HG03045 (cell line): ENCODE results near the gene THNSL1.
A peak's percentile ranks its signal among the peaks of the same experiment; 100 is the strongest.
"Not testable (repeated sequence)": the region's sequence is repeated elsewhere in the genome, so short reads cannot be mapped to it uniquely, and the experiment has no call there.

Experiments
- ATAC-seq: cut with Tn5 transposase; IDR thresholded peaks from one replicate; pipeline ENCODE4 v1.9.1; 2021; ENCODE audit warnings: mild to moderate bottlenecking, moderate library complexity; ENCODE audit not compliant: unreplicated experiment

The THNSL1 gene, protein sequence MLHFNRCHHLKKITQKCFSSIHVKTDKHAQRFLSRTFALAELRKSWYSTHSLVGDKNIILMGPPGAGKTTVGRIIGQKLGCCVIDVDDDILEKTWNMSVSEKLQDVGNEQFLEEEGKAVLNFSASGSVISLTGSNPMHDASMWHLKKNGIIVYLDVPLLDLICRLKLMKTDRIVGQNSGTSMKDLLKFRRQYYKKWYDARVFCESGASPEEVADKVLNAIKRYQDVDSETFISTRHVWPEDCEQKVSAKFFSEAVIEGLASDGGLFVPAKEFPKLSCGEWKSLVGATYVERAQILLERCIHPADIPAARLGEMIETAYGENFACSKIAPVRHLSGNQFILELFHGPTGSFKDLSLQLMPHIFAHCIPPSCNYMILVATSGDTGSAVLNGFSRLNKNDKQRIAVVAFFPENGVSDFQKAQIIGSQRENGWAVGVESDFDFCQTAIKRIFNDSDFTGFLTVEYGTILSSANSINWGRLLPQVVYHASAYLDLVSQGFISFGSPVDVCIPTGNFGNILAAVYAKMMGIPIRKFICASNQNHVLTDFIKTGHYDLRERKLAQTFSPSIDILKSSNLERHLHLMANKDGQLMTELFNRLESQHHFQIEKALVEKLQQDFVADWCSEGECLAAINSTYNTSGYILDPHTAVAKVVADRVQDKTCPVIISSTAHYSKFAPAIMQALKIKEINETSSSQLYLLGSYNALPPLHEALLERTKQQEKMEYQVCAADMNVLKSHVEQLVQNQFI

DNA sequence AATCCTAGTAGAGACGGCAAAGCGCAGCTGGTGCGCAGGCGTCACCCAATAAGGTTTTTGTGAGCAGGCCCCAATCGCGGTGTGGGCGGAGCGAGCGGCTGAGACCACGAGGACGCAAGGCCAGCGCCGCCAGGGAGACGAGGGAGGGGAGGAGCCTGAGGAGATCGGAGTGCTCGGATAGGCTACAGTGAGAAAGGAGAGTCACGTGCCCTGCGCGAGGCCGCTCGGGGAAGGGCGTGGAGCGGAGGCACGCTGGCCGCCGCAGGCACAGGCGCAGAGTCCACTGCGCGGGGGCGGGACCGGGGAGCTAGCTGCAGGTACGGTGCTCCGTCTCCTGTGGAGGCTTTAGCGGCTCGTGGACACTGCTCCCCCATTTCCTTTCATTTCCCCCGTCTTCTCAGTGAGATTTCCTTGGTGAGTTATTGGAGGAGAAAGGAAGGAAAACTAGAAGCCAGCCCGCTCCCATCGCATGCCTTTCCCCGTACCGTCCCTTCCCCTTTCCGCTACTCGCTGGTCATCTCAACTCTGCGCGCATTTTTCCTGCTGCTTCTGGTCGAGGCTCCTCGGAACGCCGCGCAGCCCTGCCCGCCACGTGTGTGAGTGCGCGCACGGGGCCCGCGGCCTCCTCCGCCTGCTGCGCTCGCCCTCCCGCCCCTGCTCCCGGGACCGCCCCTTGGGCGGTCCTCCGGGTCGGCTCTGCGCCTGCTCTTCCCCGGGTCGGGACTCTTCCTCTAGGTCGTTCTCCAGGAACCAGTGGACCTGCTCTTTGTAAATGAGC is at the start of gene THNSL1:
TSS of gene THNSL1 (plus strand) at position 237 of the 778 bp plus-strand sequence. CDS start 6,612 bp downstream, outside the sequence.
- peak; percentile 99 for ATAC-seq

DNA sequence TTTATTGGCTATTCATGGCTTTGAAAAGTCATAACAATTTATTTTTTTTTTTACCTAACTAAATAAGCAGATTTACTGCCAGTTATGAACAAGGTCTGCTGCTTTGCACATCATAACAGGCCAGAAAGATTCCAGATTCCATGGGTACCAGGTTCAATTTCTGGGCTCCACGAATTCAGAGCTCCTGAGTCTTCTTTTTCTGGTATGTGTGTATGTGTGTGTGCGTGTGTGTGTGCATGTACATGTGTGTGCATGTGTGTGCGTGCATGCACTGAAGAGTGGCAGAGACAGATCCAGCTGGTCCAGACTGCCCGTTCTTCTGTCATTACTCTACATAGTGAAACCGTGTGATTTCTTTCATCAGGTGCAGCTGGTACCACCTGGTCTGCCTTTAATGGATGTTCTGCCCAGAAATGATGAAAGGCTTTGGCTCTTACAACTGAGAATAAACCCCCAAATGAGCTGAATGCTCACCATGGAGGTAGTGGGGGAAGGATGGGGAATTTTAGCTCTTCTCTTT is 49.4 kb upstream of the THNSL1 start:
- ATAC-seq = no peak

- no peak for ATAC-seq
Observed at GRCh38 chr10:24968349-24968748, 48.1 kb upstream of the THNSL1 start.

DNA sequence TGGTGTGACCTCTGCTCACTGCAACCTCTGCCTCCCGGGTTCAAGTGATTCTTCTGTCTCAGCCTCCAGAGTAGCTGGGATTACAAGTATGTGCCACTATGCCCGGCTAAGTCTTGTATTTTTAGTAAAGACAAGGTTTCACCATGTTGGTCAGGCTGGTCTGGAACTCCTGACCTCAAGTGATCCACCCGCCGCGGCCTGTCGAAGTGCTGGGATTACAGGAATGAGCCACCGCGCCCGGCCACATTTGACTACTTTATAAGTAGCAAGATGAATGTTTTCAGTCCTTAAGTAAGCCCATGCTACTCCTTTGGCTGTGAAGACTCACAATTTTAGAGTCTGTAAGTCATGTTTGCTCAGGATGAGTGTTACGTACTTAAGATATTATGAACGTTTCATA is 47.5 kb upstream of the THNSL1 start:
- ATAC-seq = not testable (repeated sequence)

- ATAC-seq = no peak
Observed at GRCh38 chr10:24969841-24970281, 46.6 kb upstream of the THNSL1 start.

- ATAC-seq = no peak
Observed at GRCh38 chr10:24971374-24971773, 45.0 kb upstream of the THNSL1 start.

- no peak for ATAC-seq
Observed at GRCh38 chr10:24973163-24973562, 43.2 kb upstream of the THNSL1 start.

DNA sequence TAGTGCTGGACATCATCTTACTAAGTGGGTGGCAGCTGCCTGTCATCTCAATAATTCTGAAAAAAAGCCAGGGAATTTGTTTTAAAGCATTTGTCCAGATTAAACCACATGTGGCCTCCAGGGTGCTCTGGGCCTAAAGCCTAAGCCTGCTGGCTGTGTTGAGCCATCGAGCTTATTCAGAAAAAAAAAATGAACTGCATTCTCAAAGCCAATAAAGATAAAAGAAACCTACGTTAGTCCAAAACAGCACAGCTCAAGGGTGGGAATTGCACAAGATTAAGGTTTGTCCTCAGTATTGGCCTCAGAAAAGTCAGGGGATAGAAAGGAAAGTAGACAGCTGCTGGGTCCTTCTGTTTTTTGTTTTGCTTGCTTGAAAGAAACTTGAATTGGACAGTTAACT is 41.4 kb upstream of the THNSL1 start:
- no peak for ATAC-seq

- ATAC-seq = no peak
Observed at GRCh38 chr10:24979685-24980084, 36.7 kb upstream of the THNSL1 start.

- ATAC-seq = no peak
Observed at GRCh38 chr10:24981161-24981710, 35.2 kb upstream of the THNSL1 start.

DNA sequence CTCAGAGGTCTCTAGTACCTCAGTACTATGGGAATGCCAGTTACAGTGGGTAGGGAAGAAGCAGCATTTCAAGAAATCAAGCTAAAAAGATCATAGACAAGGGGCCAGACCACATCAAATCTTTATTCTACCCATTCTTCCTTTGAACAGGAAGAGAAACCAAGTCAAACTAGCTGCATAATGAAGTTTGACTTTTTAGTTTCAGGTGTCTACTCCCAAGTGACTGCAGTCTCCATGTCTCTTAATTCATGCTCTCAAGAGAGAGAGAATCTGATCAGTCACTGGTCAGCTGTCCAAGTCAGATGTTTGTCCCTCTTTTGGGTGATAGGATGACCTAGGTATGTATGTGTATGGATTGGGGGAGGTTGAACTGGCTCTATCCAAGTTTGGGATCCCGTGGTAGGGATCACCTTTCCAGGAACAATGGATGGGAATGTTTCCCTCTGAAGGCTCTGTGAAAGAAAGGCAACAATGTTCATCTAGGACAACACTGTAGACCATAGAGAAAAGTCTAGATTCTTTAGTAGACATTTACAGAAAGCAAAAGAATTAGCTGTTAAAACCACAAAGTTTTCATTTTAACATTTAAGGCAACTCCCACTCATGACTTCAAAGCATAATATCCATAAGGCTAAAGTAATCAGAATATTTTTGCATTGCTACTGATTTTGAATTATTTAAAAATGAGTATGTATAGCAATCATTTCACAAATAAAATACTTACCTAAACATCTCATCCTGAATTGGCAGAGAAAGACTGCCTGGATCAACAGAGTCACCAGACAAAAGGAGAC is 33.9 kb upstream of the THNSL1 start:
- no peak for ATAC-seq

DNA sequence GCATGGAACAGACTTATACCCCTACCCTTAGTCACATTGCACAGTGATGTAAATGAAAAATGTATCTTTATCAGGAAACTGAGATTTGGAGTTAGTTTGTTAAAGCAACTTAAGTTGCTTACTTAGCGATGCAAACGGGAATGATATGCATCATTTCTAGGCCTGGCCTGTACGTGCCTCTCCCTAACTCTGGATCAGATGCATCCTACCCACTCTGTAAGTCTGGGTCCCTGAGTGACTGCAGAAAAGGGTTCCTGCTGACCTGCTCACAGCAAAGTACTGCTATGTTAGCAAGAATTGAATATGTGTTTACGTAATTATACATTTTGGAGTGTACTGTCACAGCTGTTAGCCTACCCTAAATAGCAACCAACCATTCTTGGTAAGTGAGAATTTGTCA is 33.3 kb upstream of the THNSL1 start:
- ATAC-seq = no peak

DNA sequence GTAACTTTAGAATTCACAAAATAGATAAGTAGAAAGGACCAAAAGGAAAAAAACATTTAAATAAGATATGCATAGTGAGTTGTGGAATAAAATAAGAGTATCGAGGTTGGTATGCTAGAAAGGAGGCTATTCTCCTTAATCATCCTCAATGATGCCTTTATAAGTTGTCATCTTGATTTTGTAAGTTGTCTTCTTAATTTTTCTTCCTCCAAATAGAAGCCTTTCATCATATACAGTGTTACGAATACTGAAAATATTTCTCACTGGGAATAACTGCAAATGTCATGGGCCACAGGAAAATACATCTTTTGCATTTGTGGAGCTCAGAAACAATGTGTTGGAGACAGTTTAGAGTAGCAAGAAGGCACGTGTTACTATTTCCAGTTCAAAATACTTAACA is 32.5 kb upstream of the THNSL1 start:
- no peak for ATAC-seq

DNA sequence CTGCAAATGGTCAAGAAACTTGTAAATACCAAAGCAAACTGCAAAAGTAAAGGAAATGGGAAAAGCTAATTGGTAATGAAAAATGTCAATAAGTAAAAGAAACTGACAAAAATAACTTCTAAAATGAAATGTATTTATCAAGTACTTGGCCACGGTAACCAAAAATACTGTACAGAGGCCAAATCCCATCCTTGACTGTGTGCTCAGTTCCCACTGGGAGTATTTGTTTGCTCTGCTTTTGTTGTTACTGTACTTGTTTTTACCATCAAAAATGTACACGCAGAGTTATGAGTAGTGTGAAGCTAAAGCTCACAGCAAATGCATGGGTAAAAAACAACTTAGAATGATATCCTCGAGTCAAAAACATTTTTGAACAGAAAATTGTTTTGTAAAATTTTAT is 31.5 kb upstream of the THNSL1 start:
- ATAC-seq = no peak

DNA sequence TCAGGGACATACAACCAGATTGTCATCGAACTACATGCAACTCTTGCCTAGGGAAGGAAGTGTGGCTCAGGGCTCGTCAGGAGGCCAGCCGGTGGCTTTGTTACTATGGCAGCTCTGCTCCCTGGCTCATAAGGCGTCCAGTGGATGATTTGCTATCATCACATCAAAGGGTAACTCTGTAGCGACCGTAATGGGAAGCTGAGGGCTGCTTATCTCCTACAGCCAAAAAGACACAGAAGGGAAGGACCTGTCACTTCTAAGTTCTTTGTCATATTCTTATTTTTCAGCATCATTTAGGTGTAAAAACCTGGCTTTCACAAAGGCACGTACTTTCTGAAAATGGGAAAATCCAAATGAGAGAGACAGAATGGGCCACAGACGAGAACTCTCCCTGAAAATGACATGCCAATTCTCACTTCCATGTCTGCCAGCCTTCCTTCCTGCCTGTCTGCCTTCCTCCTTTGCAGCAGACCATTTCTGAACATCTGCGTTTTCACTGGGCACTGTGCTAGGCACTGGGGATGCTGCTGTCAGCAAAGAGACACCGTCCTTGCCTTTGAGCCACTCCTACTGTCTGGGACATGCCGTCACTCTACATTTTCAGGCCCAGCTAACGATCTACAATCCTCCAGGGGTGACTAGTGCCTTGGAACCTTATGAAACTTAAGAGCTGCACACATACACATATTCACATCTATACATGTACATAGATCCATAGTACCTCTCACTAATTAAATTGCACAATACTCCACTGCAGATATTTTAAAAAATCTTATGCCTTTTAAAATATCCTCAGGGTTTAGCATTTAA is 27.4 kb upstream of the THNSL1 start:
- no peak for ATAC-seq

DNA sequence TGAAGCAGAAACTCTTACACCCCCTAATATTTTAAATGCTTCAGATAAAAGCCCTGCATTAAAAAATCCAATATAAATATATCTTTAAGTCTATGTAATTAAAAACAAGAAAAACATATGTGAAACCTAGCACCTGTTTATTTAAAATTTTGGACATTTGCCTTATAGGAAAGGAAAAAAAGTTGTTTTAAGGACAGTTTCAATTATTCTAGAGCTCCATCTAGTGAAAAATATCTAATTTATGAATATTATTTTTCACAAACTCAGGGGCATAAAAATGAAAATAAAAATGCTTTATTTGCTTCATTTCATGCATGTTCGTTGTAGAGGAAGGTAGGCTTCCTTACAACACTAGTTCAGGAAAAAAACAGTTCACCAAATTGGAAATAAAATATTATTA is 26.5 kb upstream of the THNSL1 start:
- no peak for ATAC-seq

DNA sequence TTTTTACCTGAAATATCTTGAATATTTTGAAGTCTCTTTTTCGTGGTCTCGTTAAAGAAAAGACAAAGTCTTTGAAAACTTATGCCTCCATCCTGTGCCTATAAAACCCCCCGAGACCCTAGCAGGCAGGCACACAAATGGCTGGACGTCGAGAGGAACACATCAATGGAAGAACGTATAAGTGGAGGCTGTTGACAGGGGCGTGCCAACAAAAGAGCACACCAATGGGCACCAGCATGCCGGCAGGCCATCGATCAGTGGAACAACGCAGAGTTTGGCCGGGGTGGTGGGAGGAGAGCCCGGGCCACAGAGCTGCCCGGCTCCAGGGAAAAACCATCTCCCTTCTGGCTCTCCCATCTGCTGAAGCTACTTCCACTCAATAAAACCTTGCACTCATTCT is 25.1 kb upstream of the THNSL1 start:
- ATAC-seq = no peak

- ATAC-seq = no peak
Observed at GRCh38 chr10:24992512-24993133, 23.8 kb upstream of the THNSL1 start.
